CD4-positive, CD25-positive, alpha-beta regulatory T cell (primary cell): ENCODE measurements around the gene DACT2. TPM values are rescaled to one million over a fixed set of nuclear protein-coding genes. Genes with fewer than 3 reads are reported as not detected.

Source experiments
- ATAC-seq, 2 donors: fragments of 150-1000 bp; cut with Tn5 transposase; one replicate each; pipeline ENCODE4 v1.10.0; 2021; ENCODE audit warnings: low read depth in 2 of 2, moderate number of reproducible peaks in 2 of 2, moderate library complexity in 1 of 2
- DNase-seq, 3 donors: peaks; one replicate each; pipeline versions ENCODE4 v3.0.0 to v3.0.0-alpha.2; 2012 to 2022; ENCODE audit warnings: mixed read lengths in 1 of 3
- H3K27ac ChIP-seq: one replicate; pipeline ENCODE4 v1.7.0; 2013; ENCODE audit warnings: mild to moderate bottlenecking, low read length; ENCODE audit not compliant: insufficient read depth, poor library complexity, severe bottlenecking
- H3K27me3 ChIP-seq: one replicate; pipeline ENCODE4 v1.7.0; 2013; ENCODE audit warnings: low read length; ENCODE audit not compliant: control insufficient read depth, insufficient read depth
- H3K36me3 ChIP-seq: one replicate; pipeline ENCODE4 v1.7.0; 2013; ENCODE audit warnings: mild to moderate bottlenecking, low read length, moderate library complexity; ENCODE audit not compliant: control insufficient read depth, insufficient read depth
- H3K4me1 ChIP-seq: 2 replicates; pipeline ENCODE4 v1.7.0; 2013; ENCODE audit warnings: mild to moderate bottlenecking, low read length; ENCODE audit not compliant: insufficient read depth, control insufficient read depth, poor library complexity, severe bottlenecking
- H3K4me3 ChIP-seq: one replicate; pipeline ENCODE4 v1.7.0; 2013; ENCODE audit warnings: low read depth, mild to moderate bottlenecking, low read length, moderate library complexity
- H3K9me3 ChIP-seq, 2 experiments: 1 replicate in 1 of 2; 2 replicates in 1 of 2; pipeline ENCODE4 v1.7.0; 2013; ENCODE audit warnings: low read length in 2 of 2, mild to moderate bottlenecking in 1 of 2, moderate library complexity in 1 of 2; ENCODE audit not compliant: control insufficient read depth in 2 of 2
- H3K27ac Mint-ChIP-seq, 3 donors: one replicate each; pipeline ENCODE4 v1.8.0; 2020 to 2022; ENCODE audit warnings: mild to moderate bottlenecking in 3 of 3, mixed read lengths in 3 of 3, moderate library complexity in 2 of 3
- H3K27me3 Mint-ChIP-seq: one replicate; pipeline ENCODE4 v1.8.0; 2022; ENCODE audit warnings: mild to moderate bottlenecking, mixed read lengths
- H3K36me3 Mint-ChIP-seq: one replicate; pipeline ENCODE4 v1.8.0; 2020; ENCODE audit warnings: mixed read lengths
- H3K4me1 Mint-ChIP-seq, 4 donors: one replicate each; pipeline ENCODE4 v1.8.0; 2020 to 2022; ENCODE audit warnings: mixed read lengths in 4 of 4, mild to moderate bottlenecking in 1 of 4
- H3K4me3 Mint-ChIP-seq, 4 donors: one replicate each; pipeline ENCODE4 v1.8.0; 2020 to 2022; ENCODE audit warnings: mild to moderate bottlenecking in 4 of 4, mixed read lengths in 4 of 4, moderate library complexity in 3 of 4
- H3K9me3 Mint-ChIP-seq, 7 donors: one replicate each; pipeline ENCODE4 v1.8.0; 2020 to 2022; ENCODE audit warnings: mixed read lengths in 7 of 7, mild to moderate bottlenecking in 3 of 7, moderate library complexity in 2 of 7
- polyA plus RNA-seq, 4 donors: library from polyadenylated mRNA; unstranded; fragments of 300-500 nt; fragmentation: Illumina TruSeq; gene quantifications; one replicate each; pipeline ENCODE4 v1.2.3, GENCODE V29; 2021
- total RNA-seq: library from RNA; stranded (reverse); gene quantifications from one replicate; pipeline ENCODE4 v1.2.3, GENCODE V29; 2022

Gene DACT2
- total and polyA plus RNA-seq, 5 donors from 2014 or later: not detected

GRCh38 chr6:168328086-168328485, 8.5 kb upstream of the DACT2 start:
- DNase-seq (no peak), ATAC-seq (no peak)
- no peaks in the 10 kb centered on the region for H3K9me3 ChIP-seq
- peaks cover 0 to 1% (median 0%) of the 10 kb centered on the region in 7 donors for H3K9me3 Mint-ChIP-seq
- H3K27ac Mint-ChIP-seq: no peak overlapping the region
- no peaks in the 10 kb centered on the region for H3K4me1 Mint-ChIP-seq
- no peaks in the 10 kb centered on the region for H3K36me3 Mint-ChIP-seq
- H3K4me1 ChIP-seq: no peaks in the 10 kb centered on the region
- H3K27ac ChIP-seq: no peak overlapping the region
- H3K27me3 ChIP-seq: peaks cover under 1% of the 10 kb centered on the region
- no peaks in the 10 kb centered on the region for H3K36me3 ChIP-seq
- no peak overlapping the region for H3K4me3 Mint-ChIP-seq
- H3K27me3 Mint-ChIP-seq: no peaks in the 10 kb centered on the region
- no peak overlapping the region for H3K4me3 ChIP-seq

- ATAC-seq (no peak), DNase-seq (no peak)
- H3K27me3 Mint-ChIP-seq: no peaks in the 10 kb centered on the region
- H3K4me1 Mint-ChIP-seq: no peaks in the 10 kb centered on the region
- Histone ChIP-seq H3K27ac (no peak overlapping the region), H3K4me3 (no peak overlapping the region), H3K4me1 (no peaks in the 10 kb centered on the region), H3K27me3 (peaks cover 3% of the 10 kb centered on the region), H3K9me3 (no peaks in the 10 kb centered on the region), H3K36me3 (no peaks in the 10 kb centered on the region)
- no peak overlapping the region for H3K27ac Mint-ChIP-seq
- H3K36me3 Mint-ChIP-seq: no peaks in the 10 kb centered on the region
- no peak overlapping the region for H3K4me3 Mint-ChIP-seq
- peaks cover 0 to 1% (median 0%) of the 10 kb centered on the region in 7 donors for H3K9me3 Mint-ChIP-seq
These were observed 7.0 kb upstream of the DACT2 start for GRCh38 chr6:168326294-168327261.

- H3K9me3 ChIP-seq: no peaks in the 10 kb centered on the region
- H3K9me3 Mint-ChIP-seq: peaks cover 0 to 4% (median 1%) of the 10 kb centered on the region in 7 donors
- no peak for DNase-seq
- no peak overlapping the region for H3K27ac ChIP-seq
- ATAC-seq: no peak
- H3K36me3 Mint-ChIP-seq: no peaks in the 10 kb centered on the region
- H3K27me3 Mint-ChIP-seq: peaks cover 20% of the 10 kb centered on the region
- H3K27ac Mint-ChIP-seq: no peak overlapping the region
- H3K4me3 ChIP-seq: no peak overlapping the region
- no peak overlapping the region for H3K4me3 Mint-ChIP-seq
- H3K27me3 ChIP-seq: peaks cover 6% of the 10 kb centered on the region
- H3K4me1 ChIP-seq: no peaks in the 10 kb centered on the region
- H3K4me1 Mint-ChIP-seq: peaks cover 0 to 3% (median 0%) of the 10 kb centered on the region in 4 donors
- H3K36me3 ChIP-seq: no peaks in the 10 kb centered on the region
These were observed 3.4 kb upstream of the DACT2 start for GRCh38 chr6:168322966-168323365.

GRCh38 chr6:168320634-168321033, 1.1 kb upstream of the DACT2 start:
- peaks cover 22% of the 10 kb centered on the region for H3K27me3 Mint-ChIP-seq

GRCh38 chr6:168318579-168319278, 848 bp downstream of the DACT2 start:
- Mint-ChIP-seq H3K27me3 (peaks cover 27% of the 10 kb centered on the region), H3K36me3 (no peaks in the 10 kb centered on the region), H3K27ac (no peak overlapping the region), H3K9me3 (peaks cover 0 to 4% (median 0%) of the 10 kb centered on the region in 7 donors), H3K4me1 (peaks cover 0 to 3% (median 0%) of the 10 kb centered on the region in 4 donors), H3K4me3 (peak overlapping the region in 1 of 4 donors; percentile 4)
- Histone ChIP-seq H3K4me1 (no peaks in the 10 kb centered on the region), H3K27ac (no peak overlapping the region), H3K36me3 (no peaks in the 10 kb centered on the region), H3K9me3 (no peaks in the 10 kb centered on the region), H3K27me3 (peaks cover 6% of the 10 kb centered on the region), H3K4me3 (no peak overlapping the region)
- DNase-seq (no peak), ATAC-seq (no peak)

More at GRCh38 chr6:168320634-168321033, 1.1 kb upstream of the DACT2 start:
- peaks cover 6% of the 10 kb centered on the region for H3K27me3 ChIP-seq
- no peaks in the 10 kb centered on the region for H3K9me3 ChIP-seq
- no peak overlapping the region for H3K27ac ChIP-seq
- H3K4me3 ChIP-seq: no peak overlapping the region
- no peaks in the 10 kb centered on the region for H3K36me3 ChIP-seq
- no peak for DNase-seq
- Mint-ChIP-seq H3K9me3 (peaks cover 0 to 4% (median 1%) of the 10 kb centered on the region in 7 donors), H3K27ac (no peak overlapping the region), H3K4me3 (no peak overlapping the region), H3K4me1 (peaks cover 0 to 3% (median 0%) of the 10 kb centered on the region in 4 donors), H3K36me3 (no peaks in the 10 kb centered on the region)
- no peak for ATAC-seq
- H3K4me1 ChIP-seq: no peaks in the 10 kb centered on the region

GRCh38 chr6:168318090-168318489, 1.5 kb downstream of the DACT2 start:
- Mint-ChIP-seq H3K4me3 (no peak overlapping the region), H3K9me3 (peaks cover 0 to 4% (median 0%) of the 10 kb centered on the region in 7 donors), H3K36me3 (no peaks in the 10 kb centered on the region), H3K27ac (no peak overlapping the region), H3K27me3 (peaks cover 27% of the 10 kb centered on the region), H3K4me1 (peaks cover 0 to 3% (median 0%) of the 10 kb centered on the region in 4 donors)
- Histone ChIP-seq H3K27me3 (peaks cover 5% of the 10 kb centered on the region), H3K27ac (no peak overlapping the region), H3K4me3 (no peak overlapping the region), H3K4me1 (no peaks in the 10 kb centered on the region), H3K9me3 (no peaks in the 10 kb centered on the region), H3K36me3 (no peaks in the 10 kb centered on the region)
- ATAC-seq (no peak), DNase-seq (no peak)

GRCh38 chr6:168315596-168315995, 4.0 kb downstream of the DACT2 start:
- Mint-ChIP-seq H3K4me1 (no peaks in the 10 kb centered on the region), H3K36me3 (no peaks in the 10 kb centered on the region)

More at GRCh38 chr6:168315596-168315995, 4.0 kb downstream of the DACT2 start:
- no peak for DNase-seq
- no peaks in the 10 kb centered on the region for H3K4me1 ChIP-seq
- no peak for ATAC-seq
- H3K27ac Mint-ChIP-seq: no peak overlapping the region
- peaks cover 0 to 4% (median 0%) of the 10 kb centered on the region in 7 donors for H3K9me3 Mint-ChIP-seq
- no peaks in the 10 kb centered on the region for H3K9me3 ChIP-seq
- H3K4me3 ChIP-seq: no peak overlapping the region
- peaks cover 2% of the 10 kb centered on the region for H3K27me3 ChIP-seq
- H3K36me3 ChIP-seq: no peaks in the 10 kb centered on the region
- H3K4me3 Mint-ChIP-seq: no peak overlapping the region
- H3K27me3 Mint-ChIP-seq: peaks cover 18% of the 10 kb centered on the region
- no peak overlapping the region for H3K27ac ChIP-seq
